Measurements from ENCODE around the gene RNF223. TPM values are rescaled to one million over a fixed set of nuclear protein-coding genes. Genes with fewer than 3 reads are reported as not detected.

RNF223 gene
- total and polyA plus RNA-seq, 2 of the 13 experiments (the other 11 are each of a cell fraction or from before 2014, with no cell fraction given) = 0.03 TPM; not detected in 1

GRCh38 chr1:1122078-1122811 lies 48.1 kb upstream of the RNF223 start (continued):
- peak; percentile 92 for TF ChIP-seq HNRNPL (IDR thresholded peaks at IDR 0.05; ENCODE audit: low read depth, low read length)
- TF ChIP-seq ZBTB49 (CRISPR knock-in tag; IDR thresholded peaks at IDR 0.05; ENCODE audit: borderline replicate concordance) = no peak
- no peak for TF ChIP-seq HOXA7 (CRISPR knock-in tag; IDR thresholded peaks at IDR 0.05)
- 0 out of 2 replicates have a peak, but pooled peaks have one; percentile 50 for TF ChIP-seq HOXA3 (CRISPR knock-in tag; IDR thresholded peaks at IDR 0.05)
- no peak for TF ChIP-seq ZNF724P (CRISPR knock-in tag; IDR thresholded peaks at IDR 0.05; ENCODE audit: borderline replicate concordance)
- 0 out of 2 replicates have a peak, but pooled peaks have one; percentile 66 for TF ChIP-seq ZNF484 (CRISPR knock-in tag; IDR thresholded peaks at IDR 0.05; ENCODE audit: borderline replicate concordance, low read depth)
- TF ChIP-seq, protein P1, sequence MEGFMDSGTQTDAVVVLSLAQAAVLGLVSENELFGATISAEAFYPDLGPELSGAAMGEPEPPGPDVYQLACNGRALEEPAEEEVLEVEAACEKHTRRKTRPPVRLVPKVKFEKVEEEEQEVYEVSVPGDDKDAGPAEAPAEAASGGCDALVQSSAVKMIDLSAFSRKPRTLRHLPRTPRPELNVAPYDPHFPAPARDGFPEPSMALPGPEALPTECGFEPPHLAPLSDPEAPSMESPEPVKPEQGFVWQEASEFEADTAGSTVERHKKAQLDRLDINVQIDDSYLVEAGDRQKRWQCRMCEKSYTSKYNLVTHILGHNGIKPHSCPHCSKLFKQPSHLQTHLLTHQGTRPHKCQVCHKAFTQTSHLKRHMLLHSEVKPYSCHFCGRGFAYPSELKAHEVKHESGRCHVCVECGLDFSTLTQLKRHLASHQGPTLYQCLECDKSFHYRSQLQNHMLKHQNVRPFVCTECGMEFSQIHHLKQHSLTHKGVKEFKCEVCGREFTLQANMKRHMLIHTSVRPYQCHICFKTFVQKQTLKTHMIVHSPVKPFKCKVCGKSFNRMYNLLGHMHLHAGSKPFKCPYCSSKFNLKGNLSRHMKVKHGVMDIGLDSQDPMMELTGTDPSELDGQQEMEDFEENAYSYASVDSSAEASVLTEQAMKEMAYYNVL (CRISPR knock-in tag; IDR thresholded peaks at IDR 0.05; ENCODE audit: borderline replicate concordance) = peak; percentile 45; the same call in 1 of the 2 replicates
- no peak for TF ChIP-seq BATF2 (CRISPR knock-in tag; IDR thresholded peaks at IDR 0.05)
- TF ChIP-seq, protein P2, sequence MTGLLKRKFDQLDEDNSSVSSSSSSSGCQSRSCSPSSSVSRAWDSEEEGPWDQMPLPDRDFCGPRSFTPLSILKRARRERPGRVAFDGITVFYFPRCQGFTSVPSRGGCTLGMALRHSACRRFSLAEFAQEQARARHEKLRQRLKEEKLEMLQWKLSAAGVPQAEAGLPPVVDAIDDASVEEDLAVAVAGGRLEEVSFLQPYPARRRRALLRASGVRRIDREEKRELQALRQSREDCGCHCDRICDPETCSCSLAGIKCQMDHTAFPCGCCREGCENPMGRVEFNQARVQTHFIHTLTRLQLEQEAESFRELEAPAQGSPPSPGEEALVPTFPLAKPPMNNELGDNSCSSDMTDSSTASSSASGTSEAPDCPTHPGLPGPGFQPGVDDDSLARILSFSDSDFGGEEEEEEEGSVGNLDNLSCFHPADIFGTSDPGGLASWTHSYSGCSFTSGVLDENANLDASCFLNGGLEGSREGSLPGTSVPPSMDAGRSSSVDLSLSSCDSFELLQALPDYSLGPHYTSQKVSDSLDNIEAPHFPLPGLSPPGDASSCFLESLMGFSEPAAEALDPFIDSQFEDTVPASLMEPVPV (CRISPR knock-in tag; IDR thresholded peaks at IDR 0.05) = no peak
- TF ChIP-seq, protein P3, sequence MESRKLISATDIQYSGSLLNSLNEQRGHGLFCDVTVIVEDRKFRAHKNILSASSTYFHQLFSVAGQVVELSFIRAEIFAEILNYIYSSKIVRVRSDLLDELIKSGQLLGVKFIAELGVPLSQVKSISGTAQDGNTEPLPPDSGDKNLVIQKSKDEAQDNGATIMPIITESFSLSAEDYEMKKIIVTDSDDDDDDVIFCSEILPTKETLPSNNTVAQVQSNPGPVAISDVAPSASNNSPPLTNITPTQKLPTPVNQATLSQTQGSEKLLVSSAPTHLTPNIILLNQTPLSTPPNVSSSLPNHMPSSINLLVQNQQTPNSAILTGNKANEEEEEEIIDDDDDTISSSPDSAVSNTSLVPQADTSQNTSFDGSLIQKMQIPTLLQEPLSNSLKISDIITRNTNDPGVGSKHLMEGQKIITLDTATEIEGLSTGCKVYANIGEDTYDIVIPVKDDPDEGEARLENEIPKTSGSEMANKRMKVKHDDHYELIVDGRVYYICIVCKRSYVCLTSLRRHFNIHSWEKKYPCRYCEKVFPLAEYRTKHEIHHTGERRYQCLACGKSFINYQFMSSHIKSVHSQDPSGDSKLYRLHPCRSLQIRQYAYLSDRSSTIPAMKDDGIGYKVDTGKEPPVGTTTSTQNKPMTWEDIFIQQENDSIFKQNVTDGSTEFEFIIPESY (CRISPR knock-in tag; IDR thresholded peaks at IDR 0.05) = peak; percentile 67; the same call in 1 of the 2 replicates
- no peak for TF ChIP-seq ZNF282 (IDR thresholded peaks at IDR 0.05; ENCODE audit: partially characterized antibody)
- peak; percentile 50; the same call in 1 of the 2 replicates for TF ChIP-seq ZNF317 (CRISPR knock-in tag; IDR thresholded peaks at IDR 0.05)
- 0 out of 2 replicates have a peak, but pooled peaks have one; percentile 16 for TF ChIP-seq NR2C2 (CRISPR knock-in tag; IDR thresholded peaks at IDR 0.05; ENCODE audit: borderline replicate concordance)
- TF ChIP-seq ZFY (CRISPR knock-in tag; IDR thresholded peaks at IDR 0.05) = peak; percentile 61
- no peak for TF ChIP-seq MZF1 (CRISPR knock-in tag; IDR thresholded peaks at IDR 0.05; ENCODE audit: borderline replicate concordance)
- TF ChIP-seq AHR (CRISPR knock-in tag; IDR thresholded peaks at IDR 0.05) = no peak
- TF ChIP-seq ZNF75D (CRISPR knock-in tag; IDR thresholded peaks at IDR 0.05; ENCODE audit: borderline replicate concordance) = no peak

Measured in HepG2 (cell line).